Measurements from ENCODE around the gene CSPG4. TPM values are rescaled to one million over a fixed set of nuclear protein-coding genes. Genes with fewer than 3 reads are reported as not detected.
"Not testable (repeated sequence)": the region's sequence is repeated elsewhere in the genome, so short reads cannot be mapped to it uniquely, and the experiment has no call there.

CSPG4 gene
- total and polyA plus RNA-seq, 2 of the 4 experiments (the other 2 are of a cell fraction): 12.4 to 28.4 TPM

DNA sequence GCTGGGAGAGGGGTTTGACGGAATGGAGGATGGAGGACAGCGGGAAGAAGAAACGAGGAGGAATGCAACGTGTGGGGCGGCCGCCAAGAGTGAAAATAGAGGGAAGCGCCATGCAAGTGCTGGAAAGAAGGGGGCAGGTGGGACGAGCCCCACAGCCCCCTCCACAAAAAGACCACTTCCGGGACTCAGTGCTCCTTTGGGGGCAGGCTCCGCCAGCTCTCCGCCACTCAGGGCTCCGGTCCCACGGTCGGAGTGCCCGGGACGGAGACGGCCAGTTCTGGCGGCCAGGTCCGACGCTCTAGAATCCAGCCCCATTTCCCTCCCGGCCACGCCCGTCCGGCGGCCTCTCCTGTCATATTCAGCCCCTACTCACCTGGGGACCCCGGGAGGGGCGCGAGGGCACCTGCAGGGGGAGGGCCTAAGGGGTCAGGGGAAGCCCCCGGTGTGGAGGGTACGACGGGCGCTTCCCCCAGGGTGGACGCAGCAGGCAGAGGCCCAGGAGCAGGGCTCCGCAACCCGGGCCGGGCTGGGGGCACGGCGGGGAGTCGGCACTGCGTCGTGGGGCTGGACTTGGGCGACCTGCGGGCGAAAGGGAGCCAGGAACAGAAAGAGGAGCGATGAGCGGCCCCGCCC, 25.5 kb upstream of the CSPG4 start:
- Histone ChIP-seq H2BK120ac (ENCODE audit: low read depth, low read length) (no peak overlapping the region), H3K9me1 (ENCODE audit: insufficient read depth, low read length) (no peaks in the 10 kb centered on the region; the same call in 1 of the 2 replicates), H3K36me3 (ENCODE audit: control insufficient read depth, insufficient read depth, low read length) (no peaks in the 10 kb centered on the region), H3K18ac (ENCODE audit: low read depth, low read length) (no peak overlapping the region), H2BK20ac (ENCODE audit: low read depth, low read length) (no peak overlapping the region), H3K23ac (ENCODE audit: low read depth, low read length) (no peak overlapping the region), H2BK15ac (ENCODE audit: low read depth, low read length) (no peak overlapping the region), H4K5ac (ENCODE audit: low read depth, low read length) (no peak overlapping the region), H2AK9ac (replicated peaks; ENCODE audit: low read depth, low read length, poor library complexity) (no peak overlapping the region), H3K9ac (ENCODE audit: low read depth, low read length) (peak overlapping the region; percentile 32; the same call in 1 of the 2 replicates), H3K9me3 (ENCODE audit: control insufficient read depth, insufficient read depth, low read length) (no peaks in the 10 kb centered on the region), H2AFZ (replicated peaks; ENCODE audit: low read length, poor library complexity) (peak overlapping the region; percentile 99), H4K91ac (ENCODE audit: insufficient read depth, low read depth, low read length) (no peak overlapping the region), H2BK5ac (ENCODE audit: low read depth, low read length, poor library complexity, severe bottlenecking) (no peak overlapping the region), H3K4me1 (ENCODE audit: control insufficient read depth, insufficient read depth, low read length) (0 out of 2 replicates have a peak, but pooled peaks cover 1% of the 10 kb centered on the region), H3K14ac (replicated peaks; ENCODE audit: low read depth, low read length) (no peak overlapping the region), H3K4ac (ENCODE audit: low read depth, low read length) (no peak overlapping the region), H3K79me1 (ENCODE audit: low read depth in 1 of 2, low read length in 2 of 2) (no peaks in the 10 kb centered on the region), H4K8ac (ENCODE audit: low read depth in 2 of 2, low read length in 2 of 2) (no peak overlapping the region; a peak in 1 of 4 replicates), H3K56ac (ENCODE audit: extremely low read depth, insufficient read depth, low read length) (no peak overlapping the region), H3K4me3 (ENCODE audit: insufficient read depth, low read depth, low read length) (peak overlapping the region; percentile 60), H3K27me3 (ENCODE audit: control insufficient read depth, insufficient read depth, low read length) (peaks cover 8% of the 10 kb centered on the region), H3K27ac (ENCODE audit: insufficient read depth, low read length) (no peak overlapping the region; the same call in 1 of the 2 replicates), H4K20me1 (ENCODE audit: insufficient read depth, low read length) (no peaks in the 10 kb centered on the region), H2AK5ac (ENCODE audit: low read depth, low read length) (no peak overlapping the region), H3K4me2 (ENCODE audit: low read depth, low read length) (peak overlapping the region; percentile 92)
- ATAC-seq (ENCODE audit: low read depth) (peak; percentile 24), DNase-seq (no peak)
- intact Hi-C loops (cut with micrococcal nuclease): no loop called here
- no TSS peak for BruUV-seq (replicated peaks)
- WGBS, 2 experiments (ENCODE audit: extremely low coverage in 2 of 2, insufficient read length in 1 of 2): 1% methylated on average over 17 of the region's 47 CpGs; no CpG with 5 or more reads in 1 of the 2 experiments
- in situ Hi-C loops (cut with MboI; ENCODE audit: low sequenced_read_pairs): no loop called here
- dilution Hi-C loops (cut with HindIII; ENCODE audit: low sequenced_read_pairs, unreplicated experiment): no loop called here
- CTCF ChIA-PET: interaction anchor here (1.6 kb wide), 1 partner anchor 64 kb away, joined by 5 read pairs; no protein-coding TSS in a partner anchor
- no peak for TF ChIP-seq RAD21 (IDR thresholded peaks at IDR 0.05; ENCODE audit: low read length)
- POLR2A ChIA-PET (ENCODE audit: unreplicated experiment): interaction anchor here (0.6 kb wide), 1 partner anchor 100 kb away, joined by 5 read pairs; no protein-coding TSS in a partner anchor

- H3K9ac ChIP-seq (ENCODE audit: low read depth, low read length); H3K23ac ChIP-seq (ENCODE audit: low read depth, low read length); H2AK9ac ChIP-seq (replicated peaks; ENCODE audit: low read depth, low read length, poor library complexity); H3K18ac ChIP-seq (ENCODE audit: low read depth, low read length); H4K5ac ChIP-seq (ENCODE audit: low read depth, low read length); POLR2A ChIA-PET (ENCODE audit: unreplicated experiment); H3K14ac ChIP-seq (replicated peaks; ENCODE audit: low read depth, low read length); intact Hi-C loops (cut with micrococcal nuclease); H2BK15ac ChIP-seq (ENCODE audit: low read depth, low read length); BruUV-seq (replicated peaks); H2BK20ac ChIP-seq (ENCODE audit: low read depth, low read length); H3K27me3 ChIP-seq (ENCODE audit: control insufficient read depth, insufficient read depth, low read length); H4K8ac ChIP-seq (ENCODE audit: low read depth in 2 of 2, low read length in 2 of 2); H2AK5ac ChIP-seq (ENCODE audit: low read depth, low read length); H4K20me1 ChIP-seq (ENCODE audit: insufficient read depth, low read length); H3K4ac ChIP-seq (ENCODE audit: low read depth, low read length); ATAC-seq (ENCODE audit: low read depth); H3K9me3 ChIP-seq (ENCODE audit: control insufficient read depth, insufficient read depth, low read length); H3K79me1 ChIP-seq (ENCODE audit: low read depth in 1 of 2, low read length in 2 of 2); H3K9me1 ChIP-seq (ENCODE audit: insufficient read depth, low read length); H3K27ac ChIP-seq (ENCODE audit: insufficient read depth, low read length); H2BK120ac ChIP-seq (ENCODE audit: low read depth, low read length); in situ Hi-C loops (cut with MboI; ENCODE audit: low sequenced_read_pairs); H4K91ac ChIP-seq (ENCODE audit: insufficient read depth, low read depth, low read length); H3K36me3 ChIP-seq (ENCODE audit: control insufficient read depth, insufficient read depth, low read length); H3K4me1 ChIP-seq (ENCODE audit: control insufficient read depth, insufficient read depth, low read length); H2BK5ac ChIP-seq (ENCODE audit: low read depth, low read length, poor library complexity, severe bottlenecking); dilution Hi-C loops (cut with HindIII; ENCODE audit: low sequenced_read_pairs, unreplicated experiment); H3K4me3 ChIP-seq (ENCODE audit: insufficient read depth, low read depth, low read length); DNase-seq; H3K56ac ChIP-seq (ENCODE audit: extremely low read depth, insufficient read depth, low read length): not testable (repeated sequence)
- CTCF ChIA-PET: interaction anchor here (1.6 kb wide), 1 partner anchor 65 kb away, joined by 5 read pairs; no protein-coding TSS in a partner anchor
- H2AFZ ChIP-seq (replicated peaks; ENCODE audit: low read length, poor library complexity): peak overlapping the region; percentile 99
- peak overlapping the region; percentile 10; the same call in 1 of the 2 replicates for H3K4me2 ChIP-seq (ENCODE audit: low read depth, low read length)
- 100% methylated on average over 2 of the region's 14 CpGs; no CpG with 5 or more reads in 1 of the 2 experiments for WGBS, 2 experiments (ENCODE audit: extremely low coverage in 2 of 2, insufficient read length in 1 of 2)
Measured at GRCh38 chr15:75737116-75738013, 24.7 kb upstream of the CSPG4 start.

Measured in IMR-90 (cell line).